DOHH2 (cell line): ENCODE measurements around the gene OGFOD2.

ENCODE experiments used
- H3F3A ChIP-seq: fragments of 200-600 bp; sonication (generic), shearing (Covaris generic); 2 replicates; pipeline ENCODE4 v1.6.0; 2016; ENCODE audit warnings: antibody characterized with exemption, mild to moderate bottlenecking; ENCODE audit not compliant: control insufficient read depth, insufficient read depth
- H3K27ac ChIP-seq: fragments of 200-600 bp; sonication (generic); 2 replicates; pipeline ENCODE4 v1.5.1; 2014; ENCODE audit warnings: low read depth, mild to moderate bottlenecking, low read length, moderate library complexity
- H3K27me3 ChIP-seq: fragments of 200-600 bp; sonication (generic); 2 replicates; pipeline ENCODE4 v1.6.1; 2014; ENCODE audit warnings: mild to moderate bottlenecking, low read length, mixed read lengths; ENCODE audit not compliant: control insufficient read depth
- H3K36me3 ChIP-seq: fragments of 200-600 bp; sonication (generic); 2 replicates; pipeline ENCODE4 v1.6.1; 2014; ENCODE audit warnings: mild to moderate bottlenecking, low read length, moderate library complexity, mixed read lengths; ENCODE audit not compliant: control insufficient read depth
- H3K4me1 ChIP-seq: fragments of 200-600 bp; sonication (generic); 2 replicates; pipeline ENCODE4 v1.6.1; 2014; ENCODE audit warnings: mild to moderate bottlenecking, low read length, mixed read lengths; ENCODE audit not compliant: control insufficient read depth
- H3K4me2 ChIP-seq: fragments of 200-600 bp; sonication (generic); 2 replicates; pipeline ENCODE4 v1.6.0; 2014; ENCODE audit warnings: mild to moderate bottlenecking, low read length, moderate library complexity
- H3K4me3 ChIP-seq: fragments of 200-600 bp; sonication (generic); 2 replicates; pipeline ENCODE4 v1.5.1; 2014; ENCODE audit warnings: mild to moderate bottlenecking, low read length, mixed read lengths
- H3K79me2 ChIP-seq: fragments of 200-600 bp; sonication (generic); 2 replicates; pipeline ENCODE4 v1.6.1; 2014; ENCODE audit warnings: mild to moderate bottlenecking, low read length, mixed read lengths; ENCODE audit not compliant: control insufficient read depth
- H3K9me2 ChIP-seq: fragments of 200-600 bp; sonication (generic); replicated peaks from 2 replicates; pipeline ENCODE4 v1.6.1; 2014; ENCODE audit warnings: mild to moderate bottlenecking, low read length, mixed read lengths; ENCODE audit not compliant: control insufficient read depth
- H3K9me3 ChIP-seq: fragments of 200-600 bp; sonication (generic); 2 replicates; pipeline ENCODE4 v1.6.1; 2014; ENCODE audit warnings: antibody characterized with exemption, low read length, mixed read lengths; ENCODE audit not compliant: control insufficient read depth, insufficient read depth
- H4K20me1 ChIP-seq: fragments of 200-600 bp; sonication (generic); 2 replicates; pipeline ENCODE4 v1.6.0; 2014; ENCODE audit warnings: low read depth, mild to moderate bottlenecking, antibody characterized with exemption, low read length, moderate library complexity; ENCODE audit not compliant: control insufficient read depth, insufficient read depth
- EZH2phosphoT487 ChIP-seq: fragments of 200-600 bp; sonication (generic); IDR thresholded peaks from 2 replicates; pipeline ENCODE4 v1.6.1; 2017; ENCODE audit warnings: borderline replicate concordance, mild to moderate bottlenecking, antibody characterized with exemption, low read length, moderate library complexity, mixed read lengths
- TF ChIP-seq, protein P1 (sequence below): fragments of 200-600 bp; sonication (generic); IDR thresholded peaks from one replicate; pipeline ENCODE4 v1.5.1; 2014; ENCODE audit warnings: antibody characterized with exemption, mild to moderate bottlenecking, low read depth, low read length; ENCODE audit not compliant: poor library complexity, severe bottlenecking

OGFOD2 gene

DNA sequence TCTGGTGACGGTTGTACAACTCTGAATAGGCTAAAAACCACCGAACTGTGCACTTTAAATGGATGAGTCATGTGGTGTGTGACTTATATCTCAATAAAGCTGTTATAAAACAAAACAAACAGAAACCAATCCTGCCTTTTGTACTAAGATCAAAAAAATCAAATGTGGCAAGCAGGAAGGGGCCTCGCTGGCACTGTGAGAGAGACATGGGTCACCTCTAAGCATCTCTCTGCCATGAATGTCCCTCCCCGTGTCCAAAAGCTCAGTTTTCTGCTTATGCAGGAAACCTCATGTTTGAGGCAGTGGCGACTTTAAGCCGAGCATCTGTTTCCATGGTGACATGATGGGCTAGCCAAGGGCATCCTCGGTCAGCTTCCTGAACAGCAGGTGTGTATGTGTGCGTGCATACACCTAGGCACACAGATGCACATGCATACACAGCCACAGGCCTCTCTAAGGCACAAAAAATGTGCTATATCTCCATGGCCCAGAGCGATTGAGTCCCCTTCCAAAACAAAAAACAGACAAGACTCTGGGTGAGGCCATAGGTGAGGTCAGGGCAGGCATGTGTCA is 49.9 kb downstream of the OGFOD2 start:
- Histone ChIP-seq H4K20me1 (no peaks in the 10 kb centered on the region), H3K36me3 (no peaks in the 10 kb centered on the region), H3K9me2 (no peaks in the 10 kb centered on the region), H3K4me1 (no peaks in the 10 kb centered on the region), H3F3A (no peaks in the 10 kb centered on the region), H3K79me2 (no peaks in the 10 kb centered on the region), H3K27ac (no peak overlapping the region), H3K4me2 (no peak overlapping the region), H3K9me3 (no peaks in the 10 kb centered on the region), H3K4me3 (no peak overlapping the region), H3K27me3 (peaks cover 3% of the 10 kb centered on the region; the same call in 1 of the 2 replicates)
- TF ChIP-seq, protein P1, sequence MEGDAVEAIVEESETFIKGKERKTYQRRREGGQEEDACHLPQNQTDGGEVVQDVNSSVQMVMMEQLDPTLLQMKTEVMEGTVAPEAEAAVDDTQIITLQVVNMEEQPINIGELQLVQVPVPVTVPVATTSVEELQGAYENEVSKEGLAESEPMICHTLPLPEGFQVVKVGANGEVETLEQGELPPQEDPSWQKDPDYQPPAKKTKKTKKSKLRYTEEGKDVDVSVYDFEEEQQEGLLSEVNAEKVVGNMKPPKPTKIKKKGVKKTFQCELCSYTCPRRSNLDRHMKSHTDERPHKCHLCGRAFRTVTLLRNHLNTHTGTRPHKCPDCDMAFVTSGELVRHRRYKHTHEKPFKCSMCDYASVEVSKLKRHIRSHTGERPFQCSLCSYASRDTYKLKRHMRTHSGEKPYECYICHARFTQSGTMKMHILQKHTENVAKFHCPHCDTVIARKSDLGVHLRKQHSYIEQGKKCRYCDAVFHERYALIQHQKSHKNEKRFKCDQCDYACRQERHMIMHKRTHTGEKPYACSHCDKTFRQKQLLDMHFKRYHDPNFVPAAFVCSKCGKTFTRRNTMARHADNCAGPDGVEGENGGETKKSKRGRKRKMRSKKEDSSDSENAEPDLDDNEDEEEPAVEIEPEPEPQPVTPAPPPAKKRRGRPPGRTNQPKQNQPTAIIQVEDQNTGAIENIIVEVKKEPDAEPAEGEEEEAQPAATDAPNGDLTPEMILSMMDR, result no peak

- Histone ChIP-seq H3K36me3 (no peaks in the 10 kb centered on the region), H3K27me3 (peaks cover 6% of the 10 kb centered on the region; the same call in 1 of the 2 replicates), H4K20me1 (no peaks in the 10 kb centered on the region), H3K4me1 (no peaks in the 10 kb centered on the region), H3F3A (no peaks in the 10 kb centered on the region), H3K9me3 (no peaks in the 10 kb centered on the region), H3K4me3 (no peak overlapping the region), H3K4me2 (no peak overlapping the region), H3K79me2 (no peaks in the 10 kb centered on the region), H3K27ac (no peak overlapping the region), H3K9me2 (no peaks in the 10 kb centered on the region)
- TF ChIP-seq, protein P1, result no peak
- TF ChIP-seq EZH2phosphoT487, result no peak
Measured at GRCh38 chr12:123026094-123026853, 51.2 kb downstream of the OGFOD2 start.

GRCh38 chr12:123027726-123028445 is 52.8 kb downstream of the OGFOD2 start:
- Histone ChIP-seq H3K36me3 (no peaks in the 10 kb centered on the region), H3K79me2 (no peaks in the 10 kb centered on the region), H3K9me2 (no peaks in the 10 kb centered on the region), H3K4me1 (no peaks in the 10 kb centered on the region), H3K4me2 (no peak overlapping the region), H4K20me1 (no peaks in the 10 kb centered on the region), H3K4me3 (no peak overlapping the region), H3K9me3 (no peaks in the 10 kb centered on the region), H3F3A (no peaks in the 10 kb centered on the region), H3K27me3 (peaks cover 12% of the 10 kb centered on the region; the same call in 1 of the 2 replicates), H3K27ac (no peak overlapping the region)
- TF ChIP-seq, protein P1, result no peak
- no peak for TF ChIP-seq EZH2phosphoT487
